ENCODE results near the gene TBC1D22A. TPM values are rescaled to one million over a fixed set of nuclear protein-coding genes. Genes with fewer than 3 reads are reported as not detected.

TBC1D22A gene
- total RNA-seq, 1 donor from 2014 or later = 10.6 TPM

DNA sequence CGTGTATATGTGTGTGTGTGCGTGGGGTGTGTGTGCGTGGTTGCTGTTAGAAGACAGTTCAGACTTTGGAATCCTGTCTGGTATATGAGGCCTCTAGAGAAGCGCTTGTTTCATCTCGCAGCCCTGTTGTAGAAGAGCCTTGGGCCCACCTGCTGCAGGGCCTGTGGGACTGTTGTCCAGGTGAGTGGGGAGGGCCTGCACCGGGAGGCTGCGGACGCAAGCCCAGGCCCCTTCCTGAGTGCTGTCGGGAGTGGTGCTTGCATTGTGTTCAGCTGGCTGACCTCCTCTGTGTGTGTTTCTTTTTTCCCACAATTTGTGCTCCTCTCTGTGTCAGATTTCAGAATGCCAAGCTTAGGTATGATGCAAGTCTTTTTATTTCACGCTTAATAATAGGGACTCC lies 128.4 kb downstream of the TBC1D22A start:
- H3K4me2 ChIP-seq = no peak overlapping the region
- TF ChIP-seq EZH2phosphoT487 (IDR thresholded peaks at IDR 0.05) = no peak
- no peak for TF ChIP-seq EZH2 (IDR thresholded peaks at IDR 0.05)

GRCh38 chr22:46891382-46891951 lies 129.0 kb downstream of the TBC1D22A start:
- Histone ChIP-seq H3K4me2 (no peak overlapping the region), H3K4me1 (no peaks in the 10 kb centered on the region), H3K9me3 (ENCODE audit: low read depth) (no peaks in the 10 kb centered on the region), H3F3A (ENCODE audit: low read depth) (no peaks in the 10 kb centered on the region), H3K27me3 (no peaks in the 10 kb centered on the region), H4K20me1 (ENCODE audit: low read depth) (no peaks in the 10 kb centered on the region), H3K36me3 (no peaks in the 10 kb centered on the region), H3K79me2 (ENCODE audit: low read depth) (no peaks in the 10 kb centered on the region), H3K4me3 (no peak overlapping the region), H3K27ac (no peak overlapping the region), H2AFZ (replicated peaks) (no peak overlapping the region), H3K9ac (no peak overlapping the region)
- no peak overlapping the region for H3K27ac Mint-ChIP-seq
- DNase-seq (ENCODE audit: low spot score) = no peak
- TF ChIP-seq EZH2 (IDR thresholded peaks at IDR 0.05) (no peak), CTCF (IDR thresholded peaks at IDR 0.05) (no peak), EZH2phosphoT487 (IDR thresholded peaks at IDR 0.05) (no peak)
- no peak overlapping the region for H3K4me3 Mint-ChIP-seq
- peaks cover 14% of the 10 kb centered on the region for H3K36me3 Mint-ChIP-seq
- no peaks in the 10 kb centered on the region for H3K9me3 Mint-ChIP-seq
- no peaks in the 10 kb centered on the region for H3K4me1 Mint-ChIP-seq
- no peaks in the 10 kb centered on the region for H3K27me3 Mint-ChIP-seq (ENCODE audit: insufficient read depth, low read depth)

More for the DNA sequence above, 128.4 kb downstream of the TBC1D22A start:
- Histone ChIP-seq H3K4me3 (no peak overlapping the region), H3K79me2 (ENCODE audit: low read depth) (no peaks in the 10 kb centered on the region), H3K9me3 (ENCODE audit: low read depth) (no peaks in the 10 kb centered on the region), H4K20me1 (ENCODE audit: low read depth) (no peaks in the 10 kb centered on the region), H2AFZ (replicated peaks) (no peak overlapping the region), H3K27ac (no peak overlapping the region), H3F3A (ENCODE audit: low read depth) (no peaks in the 10 kb centered on the region), H3K9ac (no peak overlapping the region), H3K27me3 (no peaks in the 10 kb centered on the region), H3K36me3 (no peaks in the 10 kb centered on the region), H3K4me1 (no peaks in the 10 kb centered on the region)
- H3K4me1 Mint-ChIP-seq = no peaks in the 10 kb centered on the region
- no peaks in the 10 kb centered on the region for H3K27me3 Mint-ChIP-seq (ENCODE audit: insufficient read depth, low read depth)
- DNase-seq (ENCODE audit: low spot score) = no peak
- H3K36me3 Mint-ChIP-seq = peaks cover 9% of the 10 kb centered on the region
- no peak overlapping the region for H3K4me3 Mint-ChIP-seq
- peak overlapping the region; percentile 15 for H3K27ac Mint-ChIP-seq
- H3K9me3 Mint-ChIP-seq = no peaks in the 10 kb centered on the region

- Mint-ChIP-seq H3K36me3 (peaks cover 15% of the 10 kb centered on the region), H3K4me3 (no peak overlapping the region), H3K27ac (no peak overlapping the region), H3K9me3 (no peaks in the 10 kb centered on the region), H3K4me1 (no peaks in the 10 kb centered on the region), H3K27me3 (ENCODE audit: insufficient read depth, low read depth) (no peaks in the 10 kb centered on the region)
- no peaks in the 10 kb centered on the region for H3K4me1 ChIP-seq
- H3K79me2 ChIP-seq (ENCODE audit: low read depth) = no peaks in the 10 kb centered on the region
- H3K9me3 ChIP-seq (ENCODE audit: low read depth) = no peaks in the 10 kb centered on the region
- DNase-seq (ENCODE audit: low spot score) = no peak
- no peaks in the 10 kb centered on the region for H3K36me3 ChIP-seq
- H3K4me3 ChIP-seq = no peak overlapping the region
- H3F3A ChIP-seq (ENCODE audit: low read depth) = no peaks in the 10 kb centered on the region
- H4K20me1 ChIP-seq (ENCODE audit: low read depth) = no peaks in the 10 kb centered on the region
- no peak overlapping the region for H2AFZ ChIP-seq (replicated peaks)
- H3K27me3 ChIP-seq = no peaks in the 10 kb centered on the region
- H3K27ac ChIP-seq = no peak overlapping the region
- H3K4me2 ChIP-seq = no peak overlapping the region
- no peak overlapping the region for H3K9ac ChIP-seq
- TF ChIP-seq EZH2phosphoT487 (IDR thresholded peaks at IDR 0.05) (no peak), EZH2 (IDR thresholded peaks at IDR 0.05) (no peak), CTCF (IDR thresholded peaks at IDR 0.05) (no peak)
These were observed 130.4 kb downstream of the TBC1D22A start for GRCh38 chr22:46892866-46893265.

DNA sequence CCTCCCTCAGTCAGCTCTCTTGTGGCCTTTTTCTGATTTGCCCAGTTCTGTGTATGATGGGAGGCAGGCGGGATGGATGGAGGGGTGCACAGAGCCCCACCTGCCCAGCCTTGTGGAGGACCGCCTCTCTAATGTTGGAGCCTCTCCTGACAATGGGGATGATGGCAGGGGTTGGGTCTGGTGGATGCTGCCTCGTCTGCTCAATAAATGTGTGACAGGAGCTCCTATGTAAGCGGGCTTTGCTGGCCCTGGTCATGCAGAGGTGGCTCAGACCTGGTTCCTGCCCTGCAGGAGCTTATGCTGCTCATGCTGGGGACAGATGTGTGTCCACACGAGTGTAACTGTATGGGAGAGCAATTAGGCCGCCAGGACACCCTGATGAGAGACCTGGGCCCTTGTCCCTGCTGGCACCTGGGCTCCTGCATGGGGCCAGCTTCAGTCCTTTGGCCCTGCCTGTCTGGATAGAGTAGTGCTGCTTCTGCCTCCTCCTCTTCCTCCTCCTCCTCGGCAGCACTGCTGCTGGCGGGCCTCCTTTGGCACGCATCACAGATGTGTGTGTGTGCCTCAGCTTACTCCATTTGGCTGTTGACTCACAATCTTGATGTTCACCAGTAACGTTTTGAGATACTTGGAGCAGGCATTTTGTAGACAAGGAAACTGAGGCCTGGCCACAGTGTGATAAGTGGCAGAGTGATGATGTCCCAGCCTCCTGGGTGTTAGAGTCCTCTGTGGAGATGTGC lies 131.0 kb downstream of the TBC1D22A start:
- Mint-ChIP-seq H3K36me3 (peaks cover 15% of the 10 kb centered on the region), H3K9me3 (no peaks in the 10 kb centered on the region)
- H3K9ac ChIP-seq = no peak overlapping the region

More for the DNA sequence above, 131.0 kb downstream of the TBC1D22A start:
- H3K4me2 ChIP-seq = no peak overlapping the region
- H3K79me2 ChIP-seq (ENCODE audit: low read depth) = no peaks in the 10 kb centered on the region
- no peaks in the 10 kb centered on the region for H3K27me3 ChIP-seq
- no peak overlapping the region for H3K4me3 Mint-ChIP-seq
- H4K20me1 ChIP-seq (ENCODE audit: low read depth) = no peaks in the 10 kb centered on the region
- no peaks in the 10 kb centered on the region for H3K4me1 ChIP-seq
- no peaks in the 10 kb centered on the region for H3K9me3 ChIP-seq (ENCODE audit: low read depth)
- no peak overlapping the region for H2AFZ ChIP-seq (replicated peaks)
- H3K27me3 Mint-ChIP-seq (ENCODE audit: insufficient read depth, low read depth) = no peaks in the 10 kb centered on the region
- no peaks in the 10 kb centered on the region for H3K36me3 ChIP-seq
- no peak overlapping the region for H3K27ac Mint-ChIP-seq
- H3K27ac ChIP-seq = no peak overlapping the region
- no peaks in the 10 kb centered on the region for H3F3A ChIP-seq (ENCODE audit: low read depth)
- no peak overlapping the region for H3K4me3 ChIP-seq
- TF ChIP-seq EZH2 (IDR thresholded peaks at IDR 0.05) = no peak
- no peak for TF ChIP-seq CTCF (IDR thresholded peaks at IDR 0.05)
- TF ChIP-seq EZH2phosphoT487 (IDR thresholded peaks at IDR 0.05) = no peak
- no peak for DNase-seq (ENCODE audit: low spot score)
- H3K4me1 Mint-ChIP-seq = no peaks in the 10 kb centered on the region

All from neural progenitor cell (in vitro differentiated cells).